H1 (cell line): ENCODE measurements around the gene RPAP3. TPM values are rescaled to one million over a fixed set of nuclear protein-coding genes. Genes with fewer than 3 reads are reported as not detected.

Source experiments
- CHD7 ChIP-seq: fragments of 300-600 bp; sonication (generic); IDR thresholded peaks from 2 replicates; pipeline ENCODE4 v1.7.1; 2012; ENCODE audit warnings: low read length, moderate library complexity, mild to moderate bottlenecking, inconsistent platforms; ENCODE audit not compliant: insufficient replicate concordance
- EZH2 ChIP-seq: fragments of 200-600 bp; sonication (generic); IDR thresholded peaks from 2 replicates; pipeline ENCODE4 v1.7.1; 2012; ENCODE audit warnings: low read depth, mild to moderate bottlenecking, moderate library complexity, low read length, inconsistent platforms; ENCODE audit not compliant: severe bottlenecking
- JUND ChIP-seq: IDR thresholded peaks from 2 replicates; pipeline ENCODE4 v1.6.1; 2011; ENCODE audit warnings: mild to moderate bottlenecking, improper control_type of control experiment, low read length
- KDM5A ChIP-seq: fragments of 200-600 bp; IDR thresholded peaks from 2 replicates; pipeline ENCODE4 v1.7.1; 2012; ENCODE audit warnings: mild to moderate bottlenecking, low read length, inconsistent platforms, mixed read lengths
- PHF8 ChIP-seq: fragments of 200-600 bp; sonication (generic); conservative IDR thresholded peaks from 2 replicates; pipeline ENCODE4 v1.7.1; 2012; ENCODE audit warnings: low read depth, mild to moderate bottlenecking, inconsistent platforms, low read length, moderate library complexity
- SIRT6 ChIP-seq: IDR thresholded peaks from one replicate; pipeline ENCODE4 v1.7.1; 2012; ENCODE audit warnings: low read length, inconsistent platforms
- SP1 ChIP-seq: IDR thresholded peaks from 2 replicates; pipeline ENCODE4 v1.6.1; 2011; ENCODE audit warnings: low read depth, low read length
- TCF12 ChIP-seq: IDR thresholded peaks from 2 replicates; pipeline ENCODE4 v1.6.1; 2011; ENCODE audit warnings: low read depth, mild to moderate bottlenecking, low read length
- polyA plus RNA-seq, 7 experiments: library from polyadenylated mRNA; depleted of rRNA in 3 of 7; stranded (reverse) in 5 of 7; unstranded in 2 of 7; fragments of >200 nt in 5 of 7; fragments of 200-250 nt in 2 of 7; gene quantifications; 1 replicate in 5 of 7; 2 replicates in 1 of 7; 4 replicates in 1 of 7; pipeline versions ENCODE4 v1.2.1 to v1.2.3, GENCODE V29; 2011 to 2013; ENCODE audit warnings: missing spikeins in 2 of 7, mixed read lengths in 2 of 7
- total RNA-seq: library from RNA; stranded (reverse); fragmentation: NEBNext Ultra II Directional; extraction: Animal tissue kit (Norgen Biotek cat#: 25700); gene quantifications from 2 replicates; pipeline ENCODE4 v1.2.1, GENCODE V29; 2021

Gene RPAP3
- total and polyA plus RNA-seq, 2 of the 8 experiments (the other 6 are each of a cell fraction or from before 2014, with no cell fraction given), result 6.4 to 60.5 TPM

GRCh38 chr12:47752121-47752520 lies 46.3 kb upstream of the RPAP3 start (continued):
- TF ChIP-seq EZH2 (no peak), TCF12 (no peak), SIRT6 (no peak), KDM5A (no peak), JUND (no peak), CHD7 (no peak), PHF8 (no peak), SP1 (no peak)
